Fibroblast of lung (primary cell): ENCODE data around the gene CERS1. TPM values are rescaled to one million over a fixed set of nuclear protein-coding genes. Genes with fewer than 3 reads are reported as not detected.

ENCODE experiments used
- DNase-seq, 2 donors: peaks; one replicate each; pipeline versions ENCODE4 v3.0.0 to v3.0.0-alpha.2; 2010; ENCODE audit warnings: low read depth in 2 of 2
- H2AFZ ChIP-seq: 2 replicates; pipeline ENCODE4 v1.5.1; 2012; ENCODE audit warnings: low read length, control low read depth, inconsistent platforms
- H3K27ac ChIP-seq: 2 replicates; pipeline ENCODE4 v1.5.1; 2011; ENCODE audit warnings: low read length, control low read depth; ENCODE audit not compliant: insufficient read depth
- H3K27me3 ChIP-seq: 2 replicates; pipeline ENCODE4 v1.5.1; 2011; ENCODE audit warnings: mild to moderate bottlenecking, low read length; ENCODE audit not compliant: control insufficient read depth, insufficient read depth
- H3K36me3 ChIP-seq: 2 replicates; pipeline ENCODE4 v1.5.1; 2011; ENCODE audit warnings: low read length; ENCODE audit not compliant: control insufficient read depth, insufficient read depth
- H3K4me1 ChIP-seq: 2 replicates; pipeline ENCODE4 v1.5.1; 2011; ENCODE audit warnings: low read length; ENCODE audit not compliant: control insufficient read depth, insufficient read depth; ENCODE audit errors: extremely low read depth
- H3K4me2 ChIP-seq: 2 replicates; pipeline ENCODE4 v1.5.1; 2011; ENCODE audit warnings: low read length, control low read depth; ENCODE audit not compliant: insufficient read depth; ENCODE audit errors: extremely low read depth
- H3K4me3 ChIP-seq, 4 experiments: fragments of 200-600 bp in 1 of 4; sonication (generic) in 1 of 4; replicated peaks in 1 of 4; 2 replicates each; pipeline ENCODE4 v1.5.1; 2011 to 2016; ENCODE audit warnings: low read length in 4 of 4, low read depth in 3 of 4, mild to moderate bottlenecking in 3 of 4, control low read depth in 2 of 4, inconsistent platforms in 1 of 4, mixed read lengths in 1 of 4; ENCODE audit not compliant: insufficient read depth in 1 of 4; ENCODE audit errors: control extremely low read depth in 1 of 4
- H3K79me2 ChIP-seq: 2 replicates; pipeline ENCODE4 v1.5.1; 2012; ENCODE audit warnings: mild to moderate bottlenecking, low read length, inconsistent platforms; ENCODE audit not compliant: control insufficient read depth, insufficient read depth
- H3K9ac ChIP-seq: 2 replicates; pipeline ENCODE4 v1.5.1; 2011; ENCODE audit warnings: mild to moderate bottlenecking, low read length, control low read depth; ENCODE audit not compliant: insufficient read depth
- H3K9me3 ChIP-seq: 2 replicates; pipeline ENCODE4 v1.5.1; 2012; ENCODE audit warnings: low read depth, low read length; ENCODE audit not compliant: control insufficient read depth, insufficient read depth
- H4K20me1 ChIP-seq: 2 replicates; pipeline ENCODE4 v1.5.1; 2011; ENCODE audit warnings: low read length; ENCODE audit not compliant: control insufficient read depth, insufficient read depth; ENCODE audit errors: extremely low read depth
- EZH2 ChIP-seq: IDR thresholded peaks from 2 replicates; pipeline ENCODE4 v1.5.1; 2012; ENCODE audit warnings: low read length, control low read depth, mild to moderate bottlenecking; ENCODE audit errors: missing control alignments
- polyA plus RNA-seq, 2 donors: library from polyadenylated mRNA; depleted of rRNA in 1 of 2; stranded (reverse) in 1 of 2; unstranded in 1 of 2; fragments of >200 nt; gene quantifications; 2 replicates each; pipeline ENCODE4 v1.2.1, GENCODE V29; 2011 to 2012; ENCODE audit warnings: missing spikeins in 1 of 2
- total RNA-seq: library from RNA; depleted of rRNA; stranded (reverse); fragments of >200 nt; gene quantifications from 2 replicates; pipeline ENCODE4 v1.2.1, GENCODE V29; 2014
- TF ChIP-seq, protein P1 (sequence below), 2 donors: IDR thresholded peaks in 1 of 2; conservative IDR thresholded peaks in 1 of 2; 1 replicate in 1 of 2; 2 replicates in 1 of 2; pipeline ENCODE4 v1.5.1; 2011 to 2012; ENCODE audit warnings: low read length in 2 of 2, control low read depth in 1 of 2, inconsistent platforms in 1 of 2, low read depth in 1 of 2, mild to moderate bottlenecking in 1 of 2

The CERS1 gene
- total and polyA plus RNA-seq, 2 donors (not counting 1 experiment from before 2014, with no cell fraction given) = 0.23 to 1.7 TPM

DNA sequence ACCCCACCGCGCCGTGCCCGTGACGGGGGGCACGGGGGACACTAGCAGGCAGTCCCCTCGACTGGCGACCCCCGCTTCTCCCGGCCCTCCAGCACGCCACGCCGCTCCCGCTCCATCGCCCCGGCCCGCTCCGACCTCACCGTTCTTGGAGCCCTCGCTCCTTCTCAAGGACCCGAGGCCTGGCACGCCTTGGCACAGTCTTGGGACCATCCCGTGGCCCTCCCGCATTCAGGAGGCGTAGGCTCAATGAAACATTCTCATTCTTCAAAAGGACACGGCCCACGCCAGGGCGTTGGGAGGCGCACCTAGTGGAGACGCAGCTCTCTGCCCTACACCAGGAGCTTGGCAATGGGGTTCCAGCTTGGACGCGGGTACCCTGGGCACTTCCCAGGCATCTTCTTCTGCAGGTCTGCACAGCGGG lies 473 bp upstream of the CERS1 start:
- no peak overlapping the region for H3K4me3 ChIP-seq
- H3K9ac ChIP-seq = no peak overlapping the region
- H3K4me1 ChIP-seq = peaks cover 2% of the 10 kb centered on the region
- no peaks in the 10 kb centered on the region for H3K79me2 ChIP-seq
- H2AFZ ChIP-seq = no peak overlapping the region
- H3K9me3 ChIP-seq = no peaks in the 10 kb centered on the region
- peaks cover 9% of the 10 kb centered on the region for H3K36me3 ChIP-seq
- H4K20me1 ChIP-seq = no peaks in the 10 kb centered on the region
- DNase-seq = peak in 1 of 2 donors; percentile 13
- TF ChIP-seq, protein P1, sequence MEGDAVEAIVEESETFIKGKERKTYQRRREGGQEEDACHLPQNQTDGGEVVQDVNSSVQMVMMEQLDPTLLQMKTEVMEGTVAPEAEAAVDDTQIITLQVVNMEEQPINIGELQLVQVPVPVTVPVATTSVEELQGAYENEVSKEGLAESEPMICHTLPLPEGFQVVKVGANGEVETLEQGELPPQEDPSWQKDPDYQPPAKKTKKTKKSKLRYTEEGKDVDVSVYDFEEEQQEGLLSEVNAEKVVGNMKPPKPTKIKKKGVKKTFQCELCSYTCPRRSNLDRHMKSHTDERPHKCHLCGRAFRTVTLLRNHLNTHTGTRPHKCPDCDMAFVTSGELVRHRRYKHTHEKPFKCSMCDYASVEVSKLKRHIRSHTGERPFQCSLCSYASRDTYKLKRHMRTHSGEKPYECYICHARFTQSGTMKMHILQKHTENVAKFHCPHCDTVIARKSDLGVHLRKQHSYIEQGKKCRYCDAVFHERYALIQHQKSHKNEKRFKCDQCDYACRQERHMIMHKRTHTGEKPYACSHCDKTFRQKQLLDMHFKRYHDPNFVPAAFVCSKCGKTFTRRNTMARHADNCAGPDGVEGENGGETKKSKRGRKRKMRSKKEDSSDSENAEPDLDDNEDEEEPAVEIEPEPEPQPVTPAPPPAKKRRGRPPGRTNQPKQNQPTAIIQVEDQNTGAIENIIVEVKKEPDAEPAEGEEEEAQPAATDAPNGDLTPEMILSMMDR (conservative IDR thresholded peaks at IDR 0.05 in 1 of 2, IDR thresholded peaks at IDR 0.05 in 1 of 2; ENCODE audit: low read depth in 1 of 2, low read length in 2 of 2) = no peak
- no peak for TF ChIP-seq EZH2
- peaks cover 19% of the 10 kb centered on the region for H3K27me3 ChIP-seq
- no peak overlapping the region for H3K4me2 ChIP-seq
- no peak overlapping the region for H3K27ac ChIP-seq

- H2AFZ ChIP-seq = no peak overlapping the region
- no peaks in the 10 kb centered on the region for H3K9me3 ChIP-seq
- no peak overlapping the region for H3K9ac ChIP-seq
These were observed 727 bp downstream of the CERS1 start for GRCh38 chr19:18895038-18895823.

More at GRCh38 chr19:18895038-18895823, 727 bp downstream of the CERS1 start:
- H3K4me3 ChIP-seq = peak overlapping the region in 3 of 4 experiments; percentile 34 to 52 (median 43)
- TF ChIP-seq, protein P1 (conservative IDR thresholded peaks at IDR 0.05 in 1 of 2, IDR thresholded peaks at IDR 0.05 in 1 of 2; ENCODE audit: low read depth in 1 of 2, low read length in 2 of 2) = peak in 1 of 2 donors; percentile 37
- no peak for TF ChIP-seq EZH2
- peaks cover 7% of the 10 kb centered on the region for H3K36me3 ChIP-seq
- H3K27ac ChIP-seq = no peak overlapping the region
- peak; percentile 27 to 31 for DNase-seq
- no peaks in the 10 kb centered on the region for H4K20me1 ChIP-seq
- peaks cover 19% of the 10 kb centered on the region for H3K27me3 ChIP-seq
- H3K79me2 ChIP-seq = no peaks in the 10 kb centered on the region
- peaks cover 2% of the 10 kb centered on the region for H3K4me1 ChIP-seq
- peak overlapping the region; percentile 88 for H3K4me2 ChIP-seq
